Measurements from ENCODE around the gene CDKN1C. TPM values are rescaled to one million over a fixed set of nuclear protein-coding genes. Genes with fewer than 3 reads are reported as not detected.

CDKN1C gene
- total RNA-seq, 4 donors from 2014 or later, result 153 to 349 (median 186) TPM

- Histone ChIP-seq H3K27me3 (peaks cover 0 to 72% (median 14%) of the 10 kb centered on the region in 4 donors), H3K4me3 (peak overlapping the region; percentile 1 to 30 (median 20)), H3K9me3 (no peaks in the 10 kb centered on the region), H3K36me3 (no peaks in the 10 kb centered on the region), H3K4me1 (peaks cover 2 to 17% (median 9%) of the 10 kb centered on the region in 4 donors), H3K27ac (replicated peaks in 1 of 4) (no peak overlapping the region)
- 54% methylated on average over 7 of the region's 16 CpGs for WGBS
- intact Hi-C loops (cut with DNase I), result no loop called here
- no peak for DNase-seq (ENCODE audit: extremely low spot score)
- TF ChIP-seq CTCF (IDR thresholded peaks at IDR 0.05), result no peak
- TF ChIP-seq POLR2AphosphoS5 (IDR thresholded peaks at IDR 0.05), result no peak
- TF ChIP-seq EP300 (IDR thresholded peaks at IDR 0.05), result no peak
- TF ChIP-seq POLR2A (IDR thresholded peaks at IDR 0.05; ENCODE audit: low read depth), result no peak
Observed at GRCh38 chr11:2868506-2869133, 17.0 kb downstream of the CDKN1C start.

- no peak for DNase-seq (ENCODE audit: extremely low spot score)
- WGBS, result 75% methylated on average over 25 of the region's 25 CpGs
- intact Hi-C loops (cut with DNase I), result no loop called here
- Histone ChIP-seq H3K4me3 (peak overlapping the region; percentile 1 to 30 (median 20)), H3K36me3 (no peaks in the 10 kb centered on the region), H3K27ac (replicated peaks in 1 of 4) (no peak overlapping the region), H3K4me1 (peaks cover 7 to 24% (median 13%) of the 10 kb centered on the region in 4 donors), H3K9me3 (no peaks in the 10 kb centered on the region), H3K27me3 (peaks cover 0 to 79% (median 14%) of the 10 kb centered on the region in 4 donors)
- no peak for TF ChIP-seq EP300 (IDR thresholded peaks at IDR 0.05)
- no peak for TF ChIP-seq CTCF (IDR thresholded peaks at IDR 0.05)
- TF ChIP-seq POLR2A (IDR thresholded peaks at IDR 0.05; ENCODE audit: low read depth), result no peak
- no peak for TF ChIP-seq POLR2AphosphoS5 (IDR thresholded peaks at IDR 0.05)
Observed at GRCh38 chr11:2867722-2868505, 17.7 kb downstream of the CDKN1C start.

- no peak overlapping the region for H3K27ac ChIP-seq (replicated peaks in 1 of 4)
- intact Hi-C loops (cut with DNase I), result no loop called here
- 82% methylated on average over 4 of the region's 5 CpGs for WGBS
Observed at GRCh38 chr11:2867142-2867541, 18.4 kb downstream of the CDKN1C start.

GRCh38 chr11:2865922-2866577 lies 19.5 kb downstream of the CDKN1C start:
- DNase-seq (ENCODE audit: extremely low spot score), result no peak
- H3K4me1 ChIP-seq, result peaks cover 10 to 34% (median 21%) of the 10 kb centered on the region in 4 donors
- WGBS, result 88% methylated on average over 11 of the region's 11 CpGs
- H3K27ac ChIP-seq (replicated peaks in 1 of 4), result no peak overlapping the region
- no peaks in the 10 kb centered on the region for H3K36me3 ChIP-seq
- peaks cover 0 to 83% (median 17%) of the 10 kb centered on the region in 4 donors for H3K27me3 ChIP-seq
- no peak overlapping the region for H3K4me3 ChIP-seq
- no peaks in the 10 kb centered on the region for H3K9me3 ChIP-seq
- intact Hi-C loops (cut with DNase I), result no loop called here
- TF ChIP-seq CTCF (IDR thresholded peaks at IDR 0.05) (no peak), POLR2A (IDR thresholded peaks at IDR 0.05; ENCODE audit: low read depth) (no peak), EP300 (IDR thresholded peaks at IDR 0.05) (no peak), POLR2AphosphoS5 (IDR thresholded peaks at IDR 0.05) (no peak)

More at GRCh38 chr11:2867142-2867541, 18.4 kb downstream of the CDKN1C start:
- DNase-seq (ENCODE audit: extremely low spot score), result no peak
- H3K27me3 ChIP-seq, result peaks cover 0 to 81% (median 17%) of the 10 kb centered on the region in 4 donors
- TF ChIP-seq POLR2AphosphoS5 (IDR thresholded peaks at IDR 0.05), result no peak
- TF ChIP-seq POLR2A (IDR thresholded peaks at IDR 0.05; ENCODE audit: low read depth), result no peak
- H3K4me3 ChIP-seq, result no peak overlapping the region
- H3K9me3 ChIP-seq, result no peaks in the 10 kb centered on the region
- peaks cover 12 to 32% (median 21%) of the 10 kb centered on the region in 4 donors for H3K4me1 ChIP-seq
- H3K36me3 ChIP-seq, result no peaks in the 10 kb centered on the region

GRCh38 chr11:2864901-2865300 lies 20.7 kb downstream of the CDKN1C start:
- Histone ChIP-seq H3K4me3 (no peak overlapping the region), H3K4me1 (peaks cover 10 to 26% (median 20%) of the 10 kb centered on the region in 4 donors), H3K27me3 (peaks cover 0 to 74% (median 10%) of the 10 kb centered on the region in 4 donors), H3K27ac (replicated peaks in 1 of 4) (no peak overlapping the region), H3K36me3 (no peaks in the 10 kb centered on the region), H3K9me3 (no peaks in the 10 kb centered on the region)
- WGBS, result 89% methylated on average over 10 of the region's 10 CpGs
- no peak for DNase-seq (ENCODE audit: extremely low spot score)
- no peak for TF ChIP-seq CTCF (IDR thresholded peaks at IDR 0.05)
- no peak for TF ChIP-seq POLR2AphosphoS5 (IDR thresholded peaks at IDR 0.05)
- no peak for TF ChIP-seq POLR2A (IDR thresholded peaks at IDR 0.05; ENCODE audit: low read depth)
- no peak for TF ChIP-seq EP300 (IDR thresholded peaks at IDR 0.05)
- intact Hi-C loops (cut with DNase I), result no loop called here
